GM12872 (cell line): ENCODE data around the gene KLKB1.

Source experiments
- CTCF ChIP-seq: IDR thresholded peaks from 3 replicates; pipeline ENCODE4 v1.5.1; 2011; ENCODE audit warnings: low read depth, mild to moderate bottlenecking, low read length, moderate library complexity; ENCODE audit not compliant: insufficient read depth

Gene KLKB1

GRCh38 chr4:186307916-186308315, 80.6 kb downstream of the KLKB1 start:
- TF ChIP-seq CTCF, result no peak
